T-helper 1 cell treated with Interleukin-12 subunit alpha and Interleukin-12 subunit beta and Interleukin-4 antibody, amounts not matched to agents 30 μg/mL and 1 μg/mL, for 36 hours (primary cell): ENCODE results near the gene EDDM13.
"Not testable (repeated sequence)": the region's sequence is repeated elsewhere in the genome, so short reads cannot be mapped to it uniquely, and the experiment has no call there.

Experiments
- H3K27ac Mint-ChIP-seq: one replicate; pipeline ENCODE4 v1.8.0; 2021; ENCODE audit warnings: mild to moderate bottlenecking, mixed read lengths
- H3K27me3 Mint-ChIP-seq: one replicate; pipeline ENCODE4 v1.8.0; 2021; ENCODE audit warnings: low read depth, mixed read lengths
- H3K36me3 Mint-ChIP-seq: one replicate; pipeline ENCODE4 v1.8.0; 2021; ENCODE audit warnings: low read depth, mixed read lengths
- H3K4me1 Mint-ChIP-seq: one replicate; pipeline ENCODE4 v1.8.0; 2021; ENCODE audit warnings: low read depth, mixed read lengths
- H3K4me3 Mint-ChIP-seq: one replicate; pipeline ENCODE4 v1.8.0; 2021; ENCODE audit warnings: mild to moderate bottlenecking, moderate library complexity, mixed read lengths
- H3K9me3 Mint-ChIP-seq: one replicate; pipeline ENCODE4 v1.8.0; 2021; ENCODE audit warnings: mixed read lengths

EDDM13 gene

GRCh38 chr19:56272161-56272798 lies at the start of gene EDDM13:
TSS of gene EDDM13 (plus strand) at chr19:56272748. CDS start at chr19:56272835, 87 bp downstream.
- H3K4me3 Mint-ChIP-seq: no peak within 1 kb of the TSS

GRCh38 chr19:56222901-56223300 lies 49.6 kb upstream of the EDDM13 start:
- Mint-ChIP-seq H3K4me3 (no peak overlapping the region), H3K27ac (no peak overlapping the region), H3K27me3 (peaks cover 3% of the 10 kb centered on the region), H3K4me1 (no peaks in the 10 kb centered on the region), H3K36me3 (no peaks in the 10 kb centered on the region), H3K9me3 (no peaks in the 10 kb centered on the region)

More at GRCh38 chr19:56272161-56272798, at the start of gene EDDM13:
- Mint-ChIP-seq H3K27ac (no peak within 1 kb of the TSS), H3K9me3 (no peaks in the 10 kb centered on the region), H3K27me3 (no peaks in the 10 kb centered on the region), H3K36me3 (no peaks in the 10 kb centered on the region), H3K4me1 (no peaks in the 10 kb centered on the region)

GRCh38 chr19:56223481-56223880 lies 49.1 kb upstream of the EDDM13 start:
- H3K4me1 Mint-ChIP-seq: no peaks in the 10 kb centered on the region
- no peak overlapping the region for H3K27ac Mint-ChIP-seq
- no peak overlapping the region for H3K4me3 Mint-ChIP-seq
- H3K27me3 Mint-ChIP-seq: no peaks in the 10 kb centered on the region
- H3K9me3 Mint-ChIP-seq: no peaks in the 10 kb centered on the region
- H3K36me3 Mint-ChIP-seq: no peaks in the 10 kb centered on the region

GRCh38 chr19:56245121-56245740 lies 27.3 kb upstream of the EDDM13 start:
- H3K36me3 Mint-ChIP-seq: no peaks in the 10 kb centered on the region
- no peak overlapping the region for H3K27ac Mint-ChIP-seq
- H3K4me3 Mint-ChIP-seq: no peak overlapping the region
- no peaks in the 10 kb centered on the region for H3K4me1 Mint-ChIP-seq
- H3K27me3 Mint-ChIP-seq: no peaks in the 10 kb centered on the region
- H3K9me3 Mint-ChIP-seq: no peaks in the 10 kb centered on the region

- not testable (repeated sequence) for H3K4me3 Mint-ChIP-seq, H3K27ac Mint-ChIP-seq, H3K27me3 Mint-ChIP-seq, H3K36me3 Mint-ChIP-seq, H3K4me1 Mint-ChIP-seq, H3K9me3 Mint-ChIP-seq
Measured at GRCh38 chr19:56245764-56246163, 26.8 kb upstream of the EDDM13 start.

GRCh38 chr19:56248736-56249338 lies 23.7 kb upstream of the EDDM13 start:
- not testable (repeated sequence) for H3K27ac Mint-ChIP-seq, H3K9me3 Mint-ChIP-seq, H3K4me1 Mint-ChIP-seq, H3K27me3 Mint-ChIP-seq, H3K4me3 Mint-ChIP-seq, H3K36me3 Mint-ChIP-seq

- Mint-ChIP-seq H3K4me1 (peaks cover 2% of the 10 kb centered on the region), H3K36me3 (no peaks in the 10 kb centered on the region), H3K9me3 (peaks cover 9% of the 10 kb centered on the region), H3K27ac (no peak overlapping the region), H3K27me3 (no peaks in the 10 kb centered on the region), H3K4me3 (no peak overlapping the region)
Measured at GRCh38 chr19:56252699-56253422, 19.7 kb upstream of the EDDM13 start.

GRCh38 chr19:56253737-56254136 lies 18.8 kb upstream of the EDDM13 start:
- H3K9me3 Mint-ChIP-seq: peaks cover 9% of the 10 kb centered on the region
- H3K4me1 Mint-ChIP-seq: peaks cover 2% of the 10 kb centered on the region
- no peaks in the 10 kb centered on the region for H3K36me3 Mint-ChIP-seq
- no peaks in the 10 kb centered on the region for H3K27me3 Mint-ChIP-seq
- no peak overlapping the region for H3K4me3 Mint-ChIP-seq
- H3K27ac Mint-ChIP-seq: no peak overlapping the region

- Mint-ChIP-seq H3K27ac (no peak overlapping the region), H3K36me3 (no peaks in the 10 kb centered on the region), H3K27me3 (no peaks in the 10 kb centered on the region), H3K4me1 (no peaks in the 10 kb centered on the region), H3K4me3 (no peak overlapping the region), H3K9me3 (no peaks in the 10 kb centered on the region)
Measured at GRCh38 chr19:56258272-56258671, 14.3 kb upstream of the EDDM13 start.

GRCh38 chr19:56261145-56261544 lies 11.4 kb upstream of the EDDM13 start:
- no peak overlapping the region for H3K27ac Mint-ChIP-seq
- no peaks in the 10 kb centered on the region for H3K9me3 Mint-ChIP-seq
- H3K4me1 Mint-ChIP-seq: no peaks in the 10 kb centered on the region
- no peaks in the 10 kb centered on the region for H3K27me3 Mint-ChIP-seq
- no peaks in the 10 kb centered on the region for H3K36me3 Mint-ChIP-seq
- no peak overlapping the region for H3K4me3 Mint-ChIP-seq

GRCh38 chr19:56261932-56262331 lies 10.6 kb upstream of the EDDM13 start:
- not testable (repeated sequence) for H3K4me3 Mint-ChIP-seq, H3K9me3 Mint-ChIP-seq, H3K27me3 Mint-ChIP-seq, H3K36me3 Mint-ChIP-seq, H3K27ac Mint-ChIP-seq, H3K4me1 Mint-ChIP-seq

- Mint-ChIP-seq H3K36me3 (no peaks in the 10 kb centered on the region), H3K4me1 (no peaks in the 10 kb centered on the region), H3K4me3 (no peak overlapping the region)
Measured at GRCh38 chr19:56263319-56263718, 9.2 kb upstream of the EDDM13 start.

GRCh38 chr19:56266051-56266450 lies 6.5 kb upstream of the EDDM13 start:
- Mint-ChIP-seq H3K27ac (no peak overlapping the region), H3K9me3 (no peaks in the 10 kb centered on the region), H3K36me3 (no peaks in the 10 kb centered on the region), H3K4me1 (no peaks in the 10 kb centered on the region), H3K27me3 (no peaks in the 10 kb centered on the region), H3K4me3 (no peak overlapping the region)

More at GRCh38 chr19:56263319-56263718, 9.2 kb upstream of the EDDM13 start:
- Mint-ChIP-seq H3K27ac (no peak overlapping the region), H3K27me3 (no peaks in the 10 kb centered on the region), H3K9me3 (no peaks in the 10 kb centered on the region)

GRCh38 chr19:56269348-56269747 lies 3.2 kb upstream of the EDDM13 start:
- Mint-ChIP-seq H3K27ac (no peak overlapping the region), H3K4me1 (no peaks in the 10 kb centered on the region), H3K9me3 (no peaks in the 10 kb centered on the region), H3K36me3 (no peaks in the 10 kb centered on the region), H3K4me3 (no peak overlapping the region), H3K27me3 (no peaks in the 10 kb centered on the region)

- Mint-ChIP-seq H3K27ac (no peak overlapping the region), H3K4me3 (no peak overlapping the region), H3K4me1 (no peaks in the 10 kb centered on the region), H3K9me3 (no peaks in the 10 kb centered on the region), H3K36me3 (no peaks in the 10 kb centered on the region), H3K27me3 (no peaks in the 10 kb centered on the region)
Measured at GRCh38 chr19:56270676-56271075, 1.9 kb upstream of the EDDM13 start.
